HepG2 (cell line): ENCODE results near the gene ANO6. TPM values are rescaled to one million over a fixed set of nuclear protein-coding genes. Genes with fewer than 3 reads are reported as not detected.

Experiments
- ATAC-seq: fragments of 200-7000 bp; cut with Tn5 transposase; 3 replicates; pipeline ENCODE4 v1.9.1; 2020; ENCODE audit warnings: mild to moderate bottlenecking, moderate library complexity
- BruUV-seq: library from RNA; stranded (reverse); fragments of 400-500 nt; replicated peaks from 2 replicates; lab custom pipeline; 2021; lab: Mats Ljungman, UMichigan
- CTCF ChIA-PET: fragments of 300-600 bp; formaldehyde crosslinking; extraction: SDS; loops from one replicate; lab custom pipeline; 2021; ENCODE audit warnings: low total read pairs, inconsistent platforms, low intra/inter-chr PET ratio; lab: Yijun Ruan, JAX
- POLR2A ChIA-PET: fragments of 350-600 bp; sonication (Branson Sonifier 250); formaldehyde crosslinking; loops from one replicate; lab custom pipeline; 2020; ENCODE audit warnings: antibody characterized with exemption, inconsistent platforms; lab: Yijun Ruan, JAX
- DNase-seq: peaks from one replicate; pipeline ENCODE4 v3.0.0-alpha.2; 2015; ENCODE audit warnings: low spot score
- FAIRE-seq: peaks from 3 replicates; lab custom pipeline; 2011; peaks lifted over from hg19 to GRCh38; lab: Jason Lieb, UNC
- H2AFZ ChIP-seq: one replicate; pipeline ENCODE4 v1.6.1; 2011; ENCODE audit warnings: low read length, inconsistent platforms
- H3K27ac ChIP-seq: fragments of 300-600 bp; 3 replicates; pipeline ENCODE4 v1.8.0; 2011; ENCODE audit warnings: mixed run types, mild to moderate bottlenecking, mixed read lengths, low read length, inconsistent platforms; ENCODE audit not compliant: insufficient read depth; ENCODE audit errors: extremely low read length
- H3K27me3 ChIP-seq, 2 experiments: fragments of 200-600 bp in 1 of 2; 2 replicates in 1 of 2; 3 replicates in 1 of 2; pipeline versions ENCODE4 v1.6.0 to v1.8.0; 2011; ENCODE audit warnings: low read length in 2 of 2, mild to moderate bottlenecking in 2 of 2, moderate library complexity in 2 of 2, inconsistent platforms in 1 of 2; ENCODE audit not compliant: insufficient read depth in 2 of 2, control insufficient read depth in 1 of 2
- H3K36me3 ChIP-seq, 2 experiments: fragments of 200-600 bp in 1 of 2; replicated peaks in 1 of 2; 2 replicates in 1 of 2; 3 replicates in 1 of 2; pipeline versions ENCODE4 v1.5.1 to v1.8.0; 2011; ENCODE audit warnings: low read length in 2 of 2, inconsistent platforms in 1 of 2; ENCODE audit not compliant: insufficient read depth in 2 of 2, control insufficient read depth in 1 of 2
- H3K4me1 ChIP-seq: 2 replicates; pipeline ENCODE4 v1.5.1; 2012; ENCODE audit warnings: low read length, inconsistent platforms; ENCODE audit not compliant: insufficient read depth
- H3K4me2 ChIP-seq: 2 replicates; pipeline ENCODE4 v1.6.0; 2011; ENCODE audit warnings: low read depth, low read length, inconsistent platforms
- H3K4me3 ChIP-seq, 3 experiments: fragments of 200-600 bp in 1 of 3; sonication (generic), shearing (Covaris generic) in 1 of 3; replicated peaks in 1 of 3; 2 replicates each; pipeline ENCODE4 v1.5.1; 2011 to 2016; ENCODE audit warnings: low read length in 3 of 3, inconsistent platforms in 2 of 3, low read depth in 2 of 3, mild to moderate bottlenecking in 2 of 3, control low read depth in 1 of 3, mixed read lengths in 1 of 3; ENCODE audit not compliant: insufficient read depth in 1 of 3
- H3K79me2 ChIP-seq: one replicate; pipeline ENCODE4 v1.6.1; 2011; ENCODE audit warnings: low read length, inconsistent platforms; ENCODE audit not compliant: insufficient read depth
- H3K9ac ChIP-seq: 2 replicates; pipeline ENCODE4 v1.6.0; 2011; ENCODE audit warnings: mild to moderate bottlenecking, low read depth, low read length, inconsistent platforms; ENCODE audit not compliant: insufficient read depth
- H3K9me3 ChIP-seq: 2 replicates; pipeline ENCODE4 v1.5.1; 2012; ENCODE audit warnings: mild to moderate bottlenecking, low read length
- H4K20me1 ChIP-seq: 2 replicates; pipeline ENCODE4 v1.6.0; 2011; ENCODE audit warnings: inconsistent platforms, mild to moderate bottlenecking, low read length, moderate library complexity; ENCODE audit not compliant: insufficient read depth
- ZC3H4 ChIP-seq: sonication (generic); formaldehyde crosslinking; IDR thresholded peaks from 2 replicates; pipeline ENCODE4 v1.4.0; 2020; ENCODE audit warnings: missing genetic modification reagents, borderline replicate concordance
- ZNF121 ChIP-seq: sonication (generic); formaldehyde crosslinking; IDR thresholded peaks from 2 replicates; pipeline ENCODE4 v1.5.0; 2020; ENCODE audit warnings: mild to moderate bottlenecking, missing genetic modification reagents
- WGBS: methylation state at CpG from one replicate; pipeline ENCODE4 v1.1.6; 2017; ENCODE audit warnings: low lambda C conversion rate; 5-methylcytosine and 5-hydroxymethylcytosine counted together
- in situ Hi-C: cut with HindIII; loops from 2 replicates; pipeline ENCODE4 v1.10.0; 2017; ENCODE audit warnings: low pct_unique_long_range_greater_than_20kb; ENCODE audit not compliant: extremely low pct_ligation_motif_present
- intact Hi-C: fragments of 100-400 bp; cut with micrococcal nuclease; formaldehyde crosslinking; loops from one replicate; pipeline ENCODE4 v1.10.0; 2022; ENCODE audit not compliant: unreplicated experiment
- polyA plus RNA-seq, 8 experiments: library from polyadenylated mRNA; depleted of rRNA in 3 of 8; stranded (reverse) in 7 of 8; unstranded in 1 of 8; fragments of >200 nt; fragmentation: Illumina TruSeq in 4 of 8; extraction: Trizol in 4 of 8; gene quantifications; 2 replicates each; pipeline versions ENCODE4 v1.2.1 to v1.2.3, GENCODE V29; 2011 to 2016; ENCODE audit warnings: low read depth in 4 of 8, missing spikeins in 1 of 8, mixed read lengths in 1 of 8; ENCODE audit not compliant: insufficient read depth in 1 of 8
- total RNA-seq, 5 experiments: library from RNA; depleted of rRNA; stranded (reverse); fragments of >200 nt; fragmentation: Illumina TruSeq; extraction: Trizol; gene quantifications; 2 replicates each; pipeline ENCODE4 v1.2.3, GENCODE V29; 2016; ENCODE audit warnings: low read depth in 1 of 5
- TF ChIP-seq, protein P1 (sequence below): sonication (generic); formaldehyde crosslinking; IDR thresholded peaks from 2 replicates; pipeline ENCODE4 v1.4.0; 2020; ENCODE audit warnings: mild to moderate bottlenecking, missing genetic modification reagents

ANO6 gene
- total and polyA plus RNA-seq, 2 of the 13 experiments (the other 11 are each of a cell fraction or from before 2014, with no cell fraction given) = 37.8 to 57.1 TPM

DNA sequence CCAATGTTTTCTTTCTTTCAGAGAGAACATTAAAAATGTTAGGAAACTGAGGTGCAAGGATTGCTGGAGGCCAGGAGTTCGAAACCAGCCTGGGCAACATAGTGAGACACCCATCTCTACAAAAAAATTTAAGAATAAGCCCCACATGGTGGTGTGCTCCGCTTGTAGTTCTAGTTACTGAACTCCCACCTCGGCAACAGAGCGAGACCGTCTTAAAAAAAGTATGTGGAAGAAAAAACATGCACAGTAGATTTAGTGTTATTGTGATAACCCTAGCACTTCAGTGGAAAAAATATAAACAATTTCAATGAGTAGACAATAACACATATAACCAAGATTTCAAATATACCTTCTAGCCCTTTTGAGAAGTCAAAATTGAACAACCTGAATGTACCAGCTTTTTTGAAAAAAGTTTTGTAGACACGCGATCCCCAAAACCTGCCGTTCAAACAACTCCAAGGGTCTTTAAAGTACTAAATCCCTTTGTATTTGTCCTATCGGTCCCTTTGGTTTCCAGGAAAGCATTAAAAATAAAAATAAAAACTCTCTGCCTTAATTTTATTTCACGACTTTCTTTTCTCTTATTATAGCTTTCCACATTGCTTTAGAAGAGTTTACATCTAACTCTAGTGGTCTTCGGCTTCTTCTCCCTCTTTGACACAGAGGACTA is 1.0 kb upstream of the ANO6 start:
- ATAC-seq (no peak), FAIRE-seq (no peak), DNase-seq (no peak)
- Histone ChIP-seq H3K27ac (peak overlapping the region; percentile 95), H3K4me1 (peaks cover 33% of the 10 kb centered on the region), H3K4me2 (peak overlapping the region; percentile 80), H3K4me3 (peak overlapping the region; percentile 84 to 95 (median 89)), H2AFZ (peak overlapping the region; percentile 75), H3K36me3 (no peaks in the 10 kb centered on the region), H3K79me2 (peaks cover 35% of the 10 kb centered on the region), H3K9me3 (no peaks in the 10 kb centered on the region), H3K9ac (peak overlapping the region; percentile 94), H3K27me3 (no peaks in the 10 kb centered on the region; a peak in 1 of 5 replicates), H4K20me1 (0 out of 2 replicates have a peak, but pooled peaks cover 4% of the 10 kb centered on the region)
- ChIA-PET POLR2A (interaction anchor here (1.0 to 2.1 kb wide), 7 partner anchors 9 to 45 kb away, joined by 3 to 13 read pairs (median 7); no protein-coding TSS in a partner anchor), CTCF (no interaction called here)
- intact Hi-C loops (loop anchor here (5.0 kb wide), 2 partner anchors 47 to 67 kb away; no protein-coding TSS in a partner anchor), in situ Hi-C loops (no loop called here)
- BruUV-seq = TSS peak; percentile 85
- TF ChIP-seq ZNF121 (CRISPR knock-in tag) (peak; percentile 70), ZC3H4 (CRISPR knock-in tag) (no peak)
- TF ChIP-seq, protein P1, sequence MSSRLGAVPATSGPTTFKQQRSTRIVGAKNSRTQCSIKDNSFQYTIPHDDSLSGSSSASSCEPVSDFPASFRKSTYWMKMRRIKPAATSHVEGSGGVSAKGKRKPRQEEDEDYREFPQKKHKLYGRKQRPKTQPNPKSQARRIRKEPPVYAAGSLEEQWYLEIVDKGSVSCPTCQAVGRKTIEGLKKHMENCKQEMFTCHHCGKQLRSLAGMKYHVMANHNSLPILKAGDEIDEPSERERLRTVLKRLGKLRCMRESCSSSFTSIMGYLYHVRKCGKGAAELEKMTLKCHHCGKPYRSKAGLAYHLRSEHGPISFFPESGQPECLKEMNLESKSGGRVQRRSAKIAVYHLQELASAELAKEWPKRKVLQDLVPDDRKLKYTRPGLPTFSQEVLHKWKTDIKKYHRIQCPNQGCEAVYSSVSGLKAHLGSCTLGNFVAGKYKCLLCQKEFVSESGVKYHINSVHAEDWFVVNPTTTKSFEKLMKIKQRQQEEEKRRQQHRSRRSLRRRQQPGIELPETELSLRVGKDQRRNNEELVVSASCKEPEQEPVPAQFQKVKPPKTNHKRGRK (CRISPR knock-in tag) = 0 out of 2 replicates have a peak, but pooled peaks have one; percentile 27
- 33% methylated on average over 11 of the region's 11 CpGs for WGBS
